Stimulated activated CD8-positive, alpha-beta memory T cell treated with anti-CD3 and anti-CD28 coated beads, Interleukin-15, amount 100 ng/mL, for 1 hour (primary cell): ENCODE measurements around the gene BTBD9.

Experiments
- DNase-seq: peaks from one replicate; pipeline ENCODE4 v3.0.0-alpha.2; 2020; ENCODE audit warnings: low read depth

BTBD9 gene

DNA sequence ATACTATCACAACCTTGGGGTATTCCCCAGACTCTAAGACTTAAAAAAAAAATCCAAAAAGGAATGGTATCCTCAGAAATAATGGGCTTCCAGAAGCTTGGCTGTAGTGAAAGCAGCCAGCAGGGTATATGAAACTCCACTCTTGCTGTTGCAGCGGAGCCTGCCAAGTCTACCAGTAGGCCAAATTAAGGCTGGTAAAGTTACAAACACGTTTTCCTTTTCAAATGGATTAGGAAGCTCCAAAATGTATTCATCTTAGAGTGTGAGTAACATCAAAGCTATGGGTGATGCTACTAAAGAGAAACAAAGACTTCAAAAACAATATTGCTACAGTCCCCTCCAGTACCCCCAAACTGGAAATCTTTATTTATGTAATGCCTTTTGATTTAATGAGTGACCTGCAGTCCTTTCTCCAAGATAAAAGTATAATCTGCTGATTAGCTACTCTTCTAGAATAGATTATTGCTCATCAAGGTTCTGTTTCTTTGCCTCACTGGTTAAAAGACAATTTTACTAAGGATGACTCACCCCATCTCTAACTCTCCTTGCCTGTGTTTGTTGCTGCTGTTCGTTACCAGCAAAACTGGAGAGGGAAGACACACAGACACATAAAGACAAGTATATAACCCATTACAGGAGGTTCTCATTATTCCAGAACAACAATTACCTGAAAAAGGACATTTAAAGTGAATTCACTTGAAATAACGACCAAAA, 84.9 kb downstream of the BTBD9 start:
- no peak for DNase-seq

DNA sequence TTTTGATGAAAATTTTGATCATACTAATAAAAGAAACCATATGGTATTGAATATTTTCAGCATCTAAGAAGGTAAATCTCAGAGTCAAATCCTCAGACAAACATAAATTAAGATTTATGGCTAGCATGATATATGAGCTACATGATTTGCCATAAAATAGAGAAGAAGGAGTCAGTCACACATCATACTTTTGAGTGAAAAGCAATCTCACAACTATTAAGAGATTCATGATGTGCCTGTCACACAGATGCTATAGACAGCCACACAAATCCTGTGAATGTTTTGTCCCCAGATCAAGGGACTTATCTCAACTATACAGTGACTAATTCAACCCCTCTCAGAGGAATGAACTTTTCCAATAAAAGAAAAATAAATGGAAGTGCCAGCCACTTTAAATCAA, 85.7 kb downstream of the BTBD9 start:
- no peak for DNase-seq

GRCh38 chr6:38552121-38552520, 87.6 kb downstream of the BTBD9 start:
- no peak for DNase-seq

GRCh38 chr6:38549795-38550194, 89.9 kb downstream of the BTBD9 start:
- DNase-seq: no peak

DNA sequence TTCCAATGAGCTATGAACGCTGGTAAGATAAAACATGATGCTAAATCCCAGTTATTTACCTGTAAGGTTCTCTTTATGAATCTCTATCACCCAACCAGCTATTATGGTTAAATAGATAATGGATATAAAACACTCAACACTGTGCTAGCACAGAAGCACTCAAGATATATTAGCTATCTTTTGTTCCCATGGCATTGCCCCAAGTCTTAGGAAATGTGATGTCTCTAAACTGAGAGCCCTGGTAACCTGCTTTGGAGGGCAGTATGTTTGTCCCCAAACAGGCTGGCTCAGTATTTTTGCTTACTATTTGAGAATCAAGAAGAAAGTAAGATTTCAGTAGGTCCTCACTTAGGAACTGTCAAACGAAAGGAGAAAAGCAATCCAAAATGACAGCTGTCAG, 90.5 kb downstream of the BTBD9 start:
- DNase-seq: no peak

DNA sequence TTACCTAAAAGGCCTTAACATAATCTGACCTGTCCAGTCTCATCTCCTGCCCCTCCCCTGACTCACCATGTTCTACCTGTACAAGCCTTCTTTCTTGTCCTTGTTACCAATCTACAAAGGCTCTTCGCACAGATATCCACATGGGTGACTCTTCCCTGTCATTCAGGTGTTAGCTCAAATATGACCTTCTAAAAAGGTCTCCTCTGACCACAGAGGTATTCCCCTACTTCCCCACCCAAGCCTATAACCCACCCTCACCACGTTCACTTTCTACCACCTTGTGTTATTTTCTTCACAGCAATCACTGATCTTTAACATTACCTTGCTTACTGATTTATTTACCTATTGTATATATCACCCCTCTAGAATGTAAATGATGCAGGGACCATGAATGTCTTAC, 96.7 kb downstream of the BTBD9 start:
- DNase-seq: no peak

DNA sequence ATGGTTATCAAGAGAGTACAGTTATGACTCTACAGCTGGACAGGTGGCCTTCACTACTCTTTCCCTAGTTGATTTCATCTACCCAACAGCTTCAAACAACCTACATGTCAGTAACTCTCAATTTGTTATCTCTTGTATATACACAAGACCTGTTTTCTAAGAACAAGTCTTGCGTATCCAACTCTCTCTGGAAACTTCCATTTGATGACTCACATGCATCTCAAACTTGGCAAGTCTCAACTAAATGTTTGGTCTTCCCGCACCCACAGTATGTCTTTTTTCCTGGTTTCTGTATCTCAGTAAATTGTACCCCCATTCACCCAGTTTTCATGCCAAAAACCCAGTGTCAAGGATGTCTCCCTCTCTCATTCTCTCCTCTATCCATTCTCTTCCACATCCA, 97.7 kb downstream of the BTBD9 start:
- DNase-seq: no peak

DNA sequence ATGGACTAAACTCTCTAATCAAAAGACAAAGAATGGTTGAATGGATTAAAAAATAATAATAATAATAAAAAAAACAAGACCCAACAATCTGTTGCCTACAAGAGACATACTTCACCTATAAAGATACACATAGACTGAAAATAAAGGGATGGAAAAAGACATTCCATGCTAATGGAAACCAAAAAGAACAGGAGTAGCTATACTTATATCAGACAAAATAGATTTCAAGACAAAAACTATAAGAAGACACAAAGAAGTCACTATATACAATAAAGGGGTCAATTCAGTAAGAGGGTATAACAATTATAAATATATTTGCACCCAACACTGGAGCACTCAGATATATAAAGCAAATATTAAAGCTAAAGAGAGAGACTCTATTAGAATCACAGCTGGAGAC, 106.7 kb downstream of the BTBD9 start:
- DNase-seq: no peak

DNA sequence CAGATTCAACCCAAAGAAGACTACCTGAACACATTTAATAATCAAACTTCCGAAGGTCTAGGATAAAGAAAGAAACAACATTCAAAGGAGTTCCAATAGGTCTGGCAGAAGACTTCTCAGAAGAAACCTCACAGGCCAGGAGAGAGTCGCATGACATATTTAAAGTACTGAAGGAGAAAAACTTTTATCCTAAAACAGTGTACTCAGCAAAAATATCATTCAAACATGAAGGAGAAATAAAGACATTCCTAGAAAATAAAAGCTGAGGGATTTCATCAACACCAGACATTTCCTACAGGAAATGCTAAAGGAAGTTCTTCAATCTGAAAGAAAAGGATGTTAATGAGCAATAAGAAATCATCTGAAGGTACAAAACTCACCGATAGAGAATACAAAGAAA, 108.6 kb downstream of the BTBD9 start:
- no peak for DNase-seq

- no peak for DNase-seq
These were observed 111.3 kb downstream of the BTBD9 start for GRCh38 chr6:38528196-38528965.

DNA sequence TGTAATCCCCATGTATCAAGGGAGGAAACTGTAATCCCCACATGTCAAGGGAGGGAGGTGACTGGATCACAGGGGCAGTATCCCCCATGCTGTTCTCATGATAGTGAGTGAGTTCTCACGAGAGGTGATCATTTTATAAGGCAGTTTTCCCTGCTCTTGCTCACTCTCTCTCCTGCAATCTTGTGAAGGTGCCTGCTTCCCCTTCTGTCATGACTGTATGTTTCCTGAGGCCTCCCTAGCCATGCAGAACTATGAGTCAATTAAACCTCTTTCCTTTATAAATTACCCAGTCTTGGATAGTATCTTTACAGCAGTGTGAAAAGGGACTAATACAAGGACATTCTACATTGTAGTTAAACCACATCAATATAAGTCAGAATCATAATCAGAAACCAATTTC, 112.4 kb downstream of the BTBD9 start:
- no peak for DNase-seq

DNA sequence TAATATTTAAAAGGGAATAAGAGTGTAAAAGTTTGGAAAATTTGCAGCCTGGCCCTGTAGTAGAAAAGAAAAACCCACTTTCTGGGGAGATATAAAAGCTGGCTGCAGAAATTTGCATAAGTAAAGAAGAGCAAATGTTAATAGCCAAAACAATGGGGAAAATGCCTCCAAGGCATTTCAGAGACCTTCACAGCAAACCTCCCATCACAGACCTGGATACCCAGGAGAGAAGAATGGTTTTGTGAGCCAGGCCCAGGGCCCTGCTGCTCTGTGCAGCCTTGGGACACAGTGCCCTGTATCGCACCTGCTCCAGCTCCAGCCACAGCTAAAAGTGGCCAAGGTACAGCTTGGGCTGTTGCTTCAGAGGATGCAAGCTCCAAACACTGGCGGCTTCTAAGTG, 113.8 kb downstream of the BTBD9 start:
- no peak for DNase-seq

- no peak for DNase-seq
These were observed 115.1 kb downstream of the BTBD9 start for GRCh38 chr6:38524436-38525145.

GRCh38 chr6:38522322-38522721, 117.4 kb downstream of the BTBD9 start:
- no peak for DNase-seq

GRCh38 chr6:38518511-38519304, 121.0 kb downstream of the BTBD9 start:
- no peak for DNase-seq

GRCh38 chr6:38517005-38517404, 122.7 kb downstream of the BTBD9 start:
- no peak for DNase-seq

DNA sequence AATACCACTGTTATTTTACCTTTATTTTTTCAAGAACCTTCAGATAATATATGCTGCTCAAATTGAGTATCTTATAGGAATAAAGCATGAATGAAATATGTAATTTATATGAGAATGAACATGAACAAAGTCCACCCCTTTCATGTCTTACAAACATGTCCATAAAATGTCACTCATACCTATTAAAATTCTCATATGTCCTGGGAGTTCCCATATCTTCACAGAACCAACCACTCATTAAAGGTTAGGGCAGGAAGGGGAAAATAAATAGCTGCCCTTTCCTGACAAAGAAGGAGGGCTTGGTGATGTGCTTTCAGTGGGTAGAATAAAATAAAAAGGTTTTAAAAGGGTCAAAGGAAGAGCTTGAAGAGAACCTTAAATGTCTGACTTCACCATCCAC, 125.3 kb downstream of the BTBD9 start:
- no peak for DNase-seq

DNA sequence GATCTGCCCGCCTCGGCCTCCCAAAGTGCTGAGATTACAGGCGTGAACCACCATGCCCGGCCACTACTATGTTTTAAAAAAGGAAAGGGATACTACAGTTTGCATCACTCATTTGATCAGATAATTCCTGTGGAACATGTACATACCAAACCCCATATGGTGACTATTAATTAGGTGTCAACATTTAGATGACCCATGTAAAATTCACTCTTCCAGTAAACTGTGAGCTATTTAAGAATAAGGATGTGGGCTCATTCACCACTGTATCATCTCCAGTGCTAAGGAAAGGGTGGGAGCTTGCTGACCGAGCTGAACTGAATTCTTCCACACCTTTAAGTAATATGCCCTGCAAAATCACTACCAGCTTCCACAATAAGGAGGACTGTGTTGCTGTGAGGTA, 127.5 kb downstream of the BTBD9 start:
- no peak for DNase-seq

- no peak for DNase-seq
These were observed 129.5 kb downstream of the BTBD9 start for GRCh38 chr6:38510205-38510604.

GRCh38 chr6:38509713-38510112, 130.0 kb downstream of the BTBD9 start:
- DNase-seq: no peak

- no peak for DNase-seq
These were observed 130.8 kb downstream of the BTBD9 start for GRCh38 chr6:38508894-38509293.

DNA sequence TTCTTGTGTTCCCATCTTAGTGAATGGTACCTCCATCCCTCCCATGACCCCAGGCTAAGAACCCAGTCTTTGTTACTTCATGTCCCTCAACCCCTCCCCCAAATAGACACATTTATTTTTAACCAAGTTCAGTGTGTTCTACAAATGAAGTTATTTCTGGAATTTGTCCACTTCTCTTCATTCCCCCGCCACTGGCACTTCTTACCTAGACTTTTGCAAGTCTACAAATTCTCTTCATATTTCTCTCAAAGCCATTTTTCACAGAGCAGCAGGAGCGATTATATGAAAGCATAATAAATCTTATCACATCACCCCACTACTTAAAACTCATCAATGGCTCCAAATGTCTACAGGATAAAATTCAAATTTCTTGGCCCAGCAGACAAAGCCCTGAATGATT, 131.4 kb downstream of the BTBD9 start:
- DNase-seq: no peak
